GM23338 (cell line): ENCODE data around the gene MPDU1. TPM values are rescaled to one million over a fixed set of nuclear protein-coding genes. Genes with fewer than 3 reads are reported as not detected.

Experiments used
- ATAC-seq: fragments of 200-7000 bp; cut with Tn5 transposase; 3 replicates; pipeline ENCODE4 v1.9.1; 2020
- DNase-seq: peaks from one replicate; pipeline ENCODE4 v3.0.0-alpha.2; 2015; ENCODE audit warnings: low spot score
- H2AFZ ChIP-seq: fragments of 200-600 bp; sonication (generic); 2 replicates; pipeline ENCODE4 v1.8.0; 2016; ENCODE audit warnings: antibody characterized with exemption, mild to moderate bottlenecking, moderate library complexity
- H3F3A ChIP-seq: fragments of 200-600 bp; sonication (generic); replicated peaks from 2 replicates; pipeline ENCODE4 v1.8.0; 2017; ENCODE audit warnings: antibody characterized with exemption, mixed run types, low read depth
- H3K27ac ChIP-seq: fragments of 200-600 bp; sonication (generic); 2 replicates; pipeline ENCODE4 v1.6.1; 2016; ENCODE audit warnings: low read depth
- H3K27me3 ChIP-seq: fragments of 200-600 bp; sonication (generic); 2 replicates; pipeline ENCODE4 v1.8.0; 2016; ENCODE audit warnings: mild to moderate bottlenecking, mixed run types, moderate library complexity; ENCODE audit not compliant: insufficient read depth
- H3K36me3 ChIP-seq: fragments of 200-600 bp; sonication (generic); 2 replicates; pipeline ENCODE4 v1.8.0; 2016; ENCODE audit warnings: mild to moderate bottlenecking; ENCODE audit not compliant: insufficient read depth
- H3K4me1 ChIP-seq: fragments of 200-600 bp; sonication (generic); 2 replicates; pipeline ENCODE4 v1.8.0; 2016; ENCODE audit warnings: mild to moderate bottlenecking, moderate library complexity; ENCODE audit not compliant: insufficient read depth
- H3K4me2 ChIP-seq: fragments of 200-600 bp; sonication (generic); 2 replicates; pipeline ENCODE4 v1.7.1; 2017; ENCODE audit warnings: mixed run types
- H3K4me3 ChIP-seq: fragments of 200-600 bp; sonication (generic); 2 replicates; pipeline ENCODE4 v1.6.1; 2016; ENCODE audit warnings: mixed run types
- H3K79me2 ChIP-seq: fragments of 200-600 bp; sonication (generic); replicated peaks from 2 replicates; pipeline ENCODE4 v1.8.0; 2017; ENCODE audit warnings: mild to moderate bottlenecking; ENCODE audit not compliant: insufficient read depth
- H3K9me2 ChIP-seq: fragments of 200-600 bp; sonication (generic); 2 replicates; pipeline ENCODE4 v1.8.0; 2017; ENCODE audit not compliant: insufficient read depth
- H4K20me1 ChIP-seq: fragments of 200-600 bp; sonication (generic); replicated peaks from 2 replicates; pipeline ENCODE4 v1.8.0; 2017; ENCODE audit warnings: mild to moderate bottlenecking; ENCODE audit not compliant: insufficient read depth
- H3K27ac Mint-ChIP-seq: 2 replicates; pipeline ENCODE4 v1.8.0; 2020; ENCODE audit warnings: inconsistent platforms, mild to moderate bottlenecking, moderate library complexity, mixed read lengths
- H3K27me3 Mint-ChIP-seq: 3 replicates; pipeline ENCODE4 v1.8.0; 2022; ENCODE audit warnings: low read depth, mild to moderate bottlenecking, moderate library complexity, mixed read lengths, inconsistent platforms; ENCODE audit not compliant: insufficient read depth, poor library complexity
- H3K36me3 Mint-ChIP-seq: 3 replicates; pipeline ENCODE4 v1.8.0; 2021; ENCODE audit warnings: low read depth, mild to moderate bottlenecking, inconsistent platforms, moderate library complexity, mixed read lengths
- H3K4me1 Mint-ChIP-seq: 3 replicates; pipeline ENCODE4 v1.8.0; 2020; ENCODE audit warnings: mild to moderate bottlenecking, inconsistent platforms, mixed read lengths
- H3K4me3 Mint-ChIP-seq: 3 replicates; pipeline ENCODE4 v1.8.0; 2021; ENCODE audit warnings: moderate library complexity, mild to moderate bottlenecking, inconsistent platforms, mixed read lengths
- H3K9me3 Mint-ChIP-seq: 3 replicates; pipeline ENCODE4 v1.8.0; 2020; ENCODE audit warnings: moderate library complexity, mild to moderate bottlenecking, inconsistent platforms, mixed read lengths
- CREB1 ChIP-seq: fragments of 250-450 bp; sonication (Bioruptor Pico); IDR thresholded peaks from 2 replicates; pipeline ENCODE4 v1.5.0; 2020; ENCODE audit warnings: low read depth, mild to moderate bottlenecking, moderate library complexity
- CTCF ChIP-seq, 2 experiments: fragments of 200-600 bp in 1 of 2; sonication (generic) in 1 of 2; conservative IDR thresholded peaks; 2 replicates each; pipeline versions ENCODE4 v1.5.1 to v1.6.1; 2016 to 2017; ENCODE audit warnings: antibody characterized with exemption in 2 of 2, low read depth in 2 of 2, mild to moderate bottlenecking in 2 of 2, moderate library complexity in 1 of 2
- ETS1 ChIP-seq: IDR thresholded peaks from 2 replicates; pipeline ENCODE4 v1.6.1; 2016; ENCODE audit warnings: antibody characterized with exemption
- EZH2 ChIP-seq: fragments of 200-600 bp; sonication (generic); IDR thresholded peaks from one replicate; pipeline ENCODE4 v1.8.0; 2017; ENCODE audit warnings: antibody characterized with exemption, mild to moderate bottlenecking, low read depth; ENCODE audit not compliant: unreplicated experiment
- EZH2phosphoT487 ChIP-seq: fragments of 200-600 bp; sonication (generic); IDR thresholded peaks from one replicate; pipeline ENCODE4 v1.8.1; 2018; ENCODE audit warnings: antibody characterized with exemption; ENCODE audit not compliant: unreplicated experiment
- JUNB ChIP-seq: IDR thresholded peaks from one replicate; pipeline ENCODE4 v1.6.1; 2016; ENCODE audit warnings: antibody characterized with exemption; ENCODE audit not compliant: unreplicated experiment
- NANOG ChIP-seq: IDR thresholded peaks from 2 replicates; pipeline ENCODE4 v1.6.1; 2016; ENCODE audit warnings: antibody characterized with exemption, borderline replicate concordance
- POLR2AphosphoS5 ChIP-seq: IDR thresholded peaks from 2 replicates; pipeline ENCODE4 v1.6.1; 2016; ENCODE audit warnings: antibody characterized with exemption, low read depth
- REST ChIP-seq: IDR thresholded peaks from one replicate; pipeline ENCODE4 v1.6.1; 2018; ENCODE audit warnings: antibody characterized with exemption; ENCODE audit not compliant: unreplicated experiment
- STAT1 ChIP-seq: IDR thresholded peaks from one replicate; pipeline ENCODE4 v1.6.1; 2016; ENCODE audit warnings: antibody characterized with exemption; ENCODE audit not compliant: unreplicated experiment
- ZNF114 ChIP-seq: fragments of 250-450 bp; sonication (Bioruptor Pico); IDR thresholded peaks from 2 replicates; pipeline ENCODE4 v1.5.0; 2020; ENCODE audit warnings: mild to moderate bottlenecking, moderate library complexity
- ZNF331 ChIP-seq: fragments of 250-450 bp; sonication (Bioruptor Pico); IDR thresholded peaks from 2 replicates; pipeline ENCODE4 v1.5.0; 2020; ENCODE audit warnings: low read depth, mild to moderate bottlenecking, moderate library complexity
- ZNF462 ChIP-seq: fragments of 250-450 bp; sonication (Bioruptor Pico); IDR thresholded peaks from 2 replicates; pipeline ENCODE4 v1.5.0; 2020; ENCODE audit warnings: mild to moderate bottlenecking, moderate library complexity
- polyA plus RNA-seq: library from polyadenylated mRNA; unstranded; fragments of >200 nt; fragmentation: Nextera tagmentation; extraction: Ambion mirVana; gene quantifications from 2 replicates; pipeline ENCODE4 v1.2.1, GENCODE V29; 2016
- total RNA-seq: library from RNA; depleted of rRNA; stranded (reverse); fragments of >200 nt; shearing (Covaris generic); gene quantifications from 2 replicates; pipeline ENCODE4 v1.2.3, GENCODE V29; 2014

MPDU1 gene
- total and polyA plus RNA-seq, 2 experiments from 2014 or later, result 65.1 to 216 TPM

- no peak for DNase-seq
- peak overlapping the region; percentile 97; the same call in 1 of the 2 replicates for H2AFZ ChIP-seq
- ATAC-seq, result peak; percentile 8; the same call in 2 of the 3 replicates
These were observed 43.3 kb downstream of the MPDU1 start for GRCh38 chr17:7626956-7627249.

More at GRCh38 chr17:7626956-7627249, 43.3 kb downstream of the MPDU1 start:
- H3K4me1 ChIP-seq, result peaks cover 7% of the 10 kb centered on the region
- no peaks in the 10 kb centered on the region for H4K20me1 ChIP-seq
- H3K4me2 ChIP-seq, result peak overlapping the region; percentile 90
- H3K27ac ChIP-seq, result peak overlapping the region; percentile 99
- H3F3A ChIP-seq, result peaks cover 12% of the 10 kb centered on the region; the same call in 1 of the 2 replicates
- H3K36me3 ChIP-seq, result no peaks in the 10 kb centered on the region
- Mint-ChIP-seq H3K36me3 (peaks cover 13% of the 10 kb centered on the region; the same call in 2 of the 3 replicates), H3K4me1 (peaks cover 9% of the 10 kb centered on the region), H3K9me3 (no peaks in the 10 kb centered on the region), H3K4me3 (peak overlapping the region; percentile 90), H3K27ac (peak overlapping the region; percentile 93), H3K27me3 (peaks cover 13% of the 10 kb centered on the region)
- peaks cover 4% of the 10 kb centered on the region; the same call in 1 of the 2 replicates for H3K79me2 ChIP-seq
- no peaks in the 10 kb centered on the region for H3K9me2 ChIP-seq
- peak overlapping the region; percentile 97 for H3K4me3 ChIP-seq
- no peak for TF ChIP-seq ZNF331 (CRISPR knock-in tag)
- TF ChIP-seq ZNF114 (CRISPR knock-in tag), result no peak
- no peak for TF ChIP-seq CREB1 (CRISPR knock-in tag)
- TF ChIP-seq ZNF462 (CRISPR knock-in tag), result no peak
- TF ChIP-seq CTCF (conservative IDR thresholded peaks at IDR 0.05; ENCODE audit: low read depth in 2 of 2), result no peak
- TF ChIP-seq STAT1, result no peak
- TF ChIP-seq REST, result no peak
- no peak for TF ChIP-seq EZH2phosphoT487
- TF ChIP-seq JUNB, result no peak
- no peak for TF ChIP-seq NANOG
- no peak for TF ChIP-seq ETS1
- no peak for TF ChIP-seq EZH2
- no peak for TF ChIP-seq POLR2AphosphoS5
- H3K27me3 ChIP-seq, result no peaks in the 10 kb centered on the region
